GM19455 (cell line): ENCODE results near the gene AIFM1.

Experiments
- ATAC-seq: cut with Tn5 transposase; IDR thresholded peaks from one replicate; pipeline ENCODE4 v1.9.1; 2021; ENCODE audit not compliant: unreplicated experiment

AIFM1 gene

GRCh38 chrX:130097507-130098209 is 68.0 kb downstream of the AIFM1 start:
- no peak for ATAC-seq

GRCh38 chrX:130095249-130096030 is 70.2 kb downstream of the AIFM1 start:
- ATAC-seq: no peak

GRCh38 chrX:130094696-130095095 is 70.9 kb downstream of the AIFM1 start:
- ATAC-seq: no peak

GRCh38 chrX:130093271-130093670 is 72.4 kb downstream of the AIFM1 start:
- ATAC-seq: no peak

- peak; percentile 98 for ATAC-seq
These were observed 73.6 kb downstream of the AIFM1 start for GRCh38 chrX:130091980-130092522.

- ATAC-seq: no peak
These were observed 75.3 kb downstream of the AIFM1 start for GRCh38 chrX:130090364-130090763.

GRCh38 chrX:130086447-130087206 is 79.0 kb downstream of the AIFM1 start:
- ATAC-seq: peak; percentile 42

- no peak for ATAC-seq
These were observed 79.8 kb downstream of the AIFM1 start for GRCh38 chrX:130085551-130086446.

GRCh38 chrX:130084631-130085237 is 80.9 kb downstream of the AIFM1 start:
- ATAC-seq: peak; percentile 34

- peak; percentile 34 for ATAC-seq
These were observed 81.8 kb downstream of the AIFM1 start for GRCh38 chrX:130083656-130084382.

- ATAC-seq: no peak
These were observed 82.5 kb downstream of the AIFM1 start for GRCh38 chrX:130083107-130083490.

- ATAC-seq: peak; percentile 63
These were observed 83.2 kb downstream of the AIFM1 start for GRCh38 chrX:130082244-130083106.

GRCh38 chrX:130081421-130082045 is 84.1 kb downstream of the AIFM1 start:
- ATAC-seq: no peak

- no peak for ATAC-seq
These were observed 84.8 kb downstream of the AIFM1 start for GRCh38 chrX:130080791-130081367.

GRCh38 chrX:130079824-130080406 is 85.7 kb downstream of the AIFM1 start:
- ATAC-seq: no peak
